Measurements from ENCODE around the gene ATAD3B.
A peak's percentile ranks its signal among the peaks of the same experiment; 100 is the strongest.
"Not testable (repeated sequence)": the region's sequence is repeated elsewhere in the genome, so short reads cannot be mapped to it uniquely, and the experiment has no call there.

ATAD3B gene

DNA sequence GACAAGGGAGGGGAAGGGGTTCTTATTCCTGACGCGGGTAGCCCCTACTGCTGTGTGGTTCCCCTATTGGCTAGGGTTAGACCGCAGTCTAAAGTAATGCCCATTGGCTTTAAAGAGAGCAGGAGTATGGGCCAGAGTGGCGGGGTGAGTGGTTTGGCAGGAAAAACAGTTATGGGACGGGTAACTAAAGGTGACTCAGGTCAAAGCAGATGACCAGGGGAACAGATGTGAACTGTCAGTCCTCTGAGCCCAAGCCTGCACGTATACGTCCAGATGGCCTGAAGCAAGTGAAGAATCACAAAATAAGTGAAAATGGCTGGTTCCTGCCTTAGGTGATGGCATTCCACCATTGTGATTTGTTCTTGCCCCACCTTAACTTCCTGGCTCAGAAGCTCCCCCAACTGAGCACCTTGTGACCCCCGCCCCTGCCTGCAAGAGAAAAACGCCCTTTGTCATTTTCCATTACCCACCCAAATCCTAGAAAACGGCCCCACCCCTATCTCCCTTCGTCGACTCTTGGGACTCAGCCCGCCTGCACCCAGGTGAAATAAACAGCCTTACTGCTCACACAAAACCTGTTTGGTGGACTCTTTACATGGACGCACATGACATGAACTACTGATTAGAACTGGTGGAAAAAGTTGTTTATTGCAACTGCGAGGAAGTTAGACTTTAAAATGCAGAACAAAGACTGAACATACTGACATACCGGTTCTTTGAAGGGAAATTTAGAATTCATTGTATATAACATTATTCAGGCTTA is 758 bp upstream of the ATAD3B start:
- TF ChIP-seq, protein P1, sequence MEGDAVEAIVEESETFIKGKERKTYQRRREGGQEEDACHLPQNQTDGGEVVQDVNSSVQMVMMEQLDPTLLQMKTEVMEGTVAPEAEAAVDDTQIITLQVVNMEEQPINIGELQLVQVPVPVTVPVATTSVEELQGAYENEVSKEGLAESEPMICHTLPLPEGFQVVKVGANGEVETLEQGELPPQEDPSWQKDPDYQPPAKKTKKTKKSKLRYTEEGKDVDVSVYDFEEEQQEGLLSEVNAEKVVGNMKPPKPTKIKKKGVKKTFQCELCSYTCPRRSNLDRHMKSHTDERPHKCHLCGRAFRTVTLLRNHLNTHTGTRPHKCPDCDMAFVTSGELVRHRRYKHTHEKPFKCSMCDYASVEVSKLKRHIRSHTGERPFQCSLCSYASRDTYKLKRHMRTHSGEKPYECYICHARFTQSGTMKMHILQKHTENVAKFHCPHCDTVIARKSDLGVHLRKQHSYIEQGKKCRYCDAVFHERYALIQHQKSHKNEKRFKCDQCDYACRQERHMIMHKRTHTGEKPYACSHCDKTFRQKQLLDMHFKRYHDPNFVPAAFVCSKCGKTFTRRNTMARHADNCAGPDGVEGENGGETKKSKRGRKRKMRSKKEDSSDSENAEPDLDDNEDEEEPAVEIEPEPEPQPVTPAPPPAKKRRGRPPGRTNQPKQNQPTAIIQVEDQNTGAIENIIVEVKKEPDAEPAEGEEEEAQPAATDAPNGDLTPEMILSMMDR (IDR thresholded peaks at IDR 0.05; ENCODE audit: low read depth, low read length, missing control alignments), result no peak
- peak overlapping the region; percentile 59 for H3K27ac ChIP-seq
- H3K4me3 ChIP-seq (ENCODE audit: low read depth, low read length), result peak overlapping the region; percentile 81
- in situ Hi-C loops (cut with HindIII; ENCODE audit: low pct_ligation_motif_present, low sequenced_read_pairs), result no loop called here
- no peaks in the 10 kb centered on the region for H3K36me3 ChIP-seq (replicated peaks)
- DNase-seq, result no peak
- H3K27me3 ChIP-seq (replicated peaks), result no peaks in the 10 kb centered on the region

DNA sequence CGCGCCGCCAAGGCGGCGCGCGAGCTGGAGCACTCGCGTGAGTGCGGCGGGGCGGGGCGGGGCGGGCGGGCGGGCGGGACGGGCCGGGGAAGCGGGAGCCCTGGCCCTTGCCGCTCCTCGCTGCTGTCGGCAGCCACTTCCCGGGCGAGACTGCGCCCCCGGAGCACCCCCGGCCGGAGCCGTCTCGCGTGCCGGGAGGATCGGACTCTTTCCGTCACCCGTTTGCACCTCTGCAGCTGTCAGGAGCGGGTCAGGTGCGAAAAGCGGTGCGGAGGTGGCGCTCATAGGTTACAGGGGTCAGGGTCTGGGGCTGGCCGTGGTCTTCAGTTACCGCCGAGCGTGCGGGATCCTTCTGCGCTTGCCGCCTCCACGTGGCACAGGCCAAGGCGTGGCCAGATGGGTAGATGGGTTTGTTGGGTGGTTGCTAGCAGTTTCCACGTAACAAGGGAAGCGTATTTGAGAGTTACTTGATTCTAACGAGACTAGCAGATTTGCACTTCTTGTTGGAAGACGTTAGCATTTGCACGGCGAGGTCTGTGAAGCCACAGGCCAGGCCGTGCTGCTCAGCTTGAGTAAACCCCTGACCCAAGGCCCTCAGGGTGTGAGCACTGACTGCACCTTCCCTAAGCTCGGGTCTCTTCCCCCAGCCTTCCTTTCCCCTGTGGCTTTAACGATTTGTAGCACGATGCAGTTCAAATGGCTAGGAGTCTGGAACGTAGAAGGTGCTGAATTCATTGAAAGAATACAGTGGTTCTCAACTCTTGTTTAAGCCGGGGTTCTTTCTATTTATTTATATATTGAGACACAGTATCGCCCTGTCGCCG is 700 bp downstream of the ATAD3B start:
- DNase-seq; in situ Hi-C loops (cut with HindIII; ENCODE audit: low pct_ligation_motif_present, low sequenced_read_pairs); H3K36me3 ChIP-seq (replicated peaks); H3K27me3 ChIP-seq (replicated peaks): not testable (repeated sequence)
- Histone ChIP-seq H3K4me3 (ENCODE audit: low read depth, low read length) (peak overlapping the region; percentile 67), H3K27ac (peak overlapping the region; percentile 69)

DNA sequence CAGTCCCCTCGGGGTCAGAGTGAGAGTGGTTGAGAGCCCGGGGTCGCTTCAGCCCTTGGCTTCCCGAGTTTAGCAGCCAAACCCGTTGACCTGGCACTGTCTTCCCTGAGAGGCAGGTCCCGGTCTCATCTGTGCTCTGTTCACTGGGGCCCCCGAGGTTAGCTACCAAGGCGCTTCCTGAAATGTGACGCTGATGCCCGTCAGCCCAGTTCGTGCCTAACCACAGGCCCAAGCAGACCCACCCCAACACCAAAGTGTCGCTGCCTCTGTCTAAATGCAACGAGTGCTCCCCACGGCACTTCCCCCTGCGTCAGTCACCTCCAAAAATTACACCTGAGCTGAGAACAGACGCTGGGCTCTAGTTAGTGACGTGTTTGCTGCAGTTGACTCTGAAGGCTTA is 4.4 kb downstream of the ATAD3B start:
- peaks cover 31% of the 10 kb centered on the region for H3K36me3 ChIP-seq (replicated peaks)
- H3K27me3 ChIP-seq (replicated peaks); H3K27ac ChIP-seq; DNase-seq; H3K4me3 ChIP-seq (ENCODE audit: low read depth, low read length); in situ Hi-C loops (cut with HindIII; ENCODE audit: low pct_ligation_motif_present, low sequenced_read_pairs): not testable (repeated sequence)

DNA sequence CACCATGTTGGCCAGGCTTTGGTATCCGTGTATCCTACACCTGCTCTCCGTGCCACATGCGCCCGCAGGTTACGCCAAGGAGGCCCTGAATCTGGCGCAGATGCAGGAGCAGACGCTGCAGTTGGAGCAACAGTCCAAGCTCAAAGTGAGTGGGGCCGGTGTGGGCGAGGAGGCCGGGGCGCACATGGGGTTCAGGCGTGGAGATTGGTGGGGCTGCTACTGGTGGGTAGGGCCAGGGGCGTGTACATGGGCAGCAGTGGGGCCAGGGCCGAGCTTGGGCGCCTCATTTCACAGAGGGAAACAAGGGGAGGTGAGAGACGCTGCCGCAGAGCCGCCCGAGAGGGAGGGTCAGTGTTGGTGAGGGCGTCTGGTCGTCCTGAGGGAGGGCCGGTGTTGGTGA is 5.6 kb downstream of the ATAD3B start:
- Histone ChIP-seq H3K36me3 (replicated peaks) (peaks cover 34% of the 10 kb centered on the region), H3K27ac (no peak overlapping the region), H3K4me3 (ENCODE audit: low read depth, low read length) (no peak overlapping the region), H3K27me3 (replicated peaks) (no peaks in the 10 kb centered on the region)
- TF ChIP-seq, protein P1 (IDR thresholded peaks at IDR 0.05; ENCODE audit: low read depth, low read length, missing control alignments), result no peak
- in situ Hi-C loops (cut with HindIII; ENCODE audit: low pct_ligation_motif_present, low sequenced_read_pairs), result no loop called here
- DNase-seq, result no peak

DNA sequence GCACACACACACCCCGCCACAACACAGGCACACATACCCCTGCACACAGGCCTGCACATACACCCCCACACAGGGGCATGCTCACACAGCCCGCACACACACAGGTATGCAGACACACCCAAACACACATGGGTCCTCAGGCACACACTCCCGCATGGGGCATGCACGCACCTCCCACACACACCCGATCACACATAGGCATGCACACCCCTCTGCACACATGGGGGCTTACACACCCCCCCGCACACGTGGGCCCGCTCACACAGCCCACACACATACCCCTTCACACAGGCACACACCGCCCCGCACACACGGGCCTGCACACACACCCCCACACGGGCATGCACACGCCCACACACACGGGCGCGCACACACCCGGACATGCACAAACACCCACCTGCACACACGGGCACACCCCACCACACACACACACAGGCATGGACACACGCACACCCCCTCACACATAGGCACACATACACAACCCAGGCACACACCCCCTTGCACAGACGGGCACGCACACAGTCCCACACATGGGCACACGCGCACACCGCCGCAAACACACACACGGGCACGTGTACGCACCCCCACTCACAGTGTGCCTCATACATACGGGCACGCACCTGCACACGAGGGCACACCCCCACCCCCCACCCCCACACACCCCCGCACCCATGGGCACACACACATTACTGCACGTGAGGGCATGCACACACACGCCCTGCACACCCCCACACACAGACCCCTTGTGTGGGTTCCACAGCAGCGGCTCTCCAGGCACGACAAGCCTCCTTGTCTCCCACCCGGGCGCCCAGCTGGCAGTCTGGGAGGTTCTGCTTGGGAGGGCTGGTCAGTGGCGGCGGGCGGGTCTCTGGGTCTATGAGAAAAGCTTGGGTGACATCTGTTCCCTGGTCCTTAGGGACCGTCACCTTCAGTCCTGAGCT is 8.3 kb downstream of the ATAD3B start:
- Histone ChIP-seq H3K4me3 (ENCODE audit: low read depth, low read length) (no peak overlapping the region), H3K27ac (no peak overlapping the region), H3K36me3 (replicated peaks) (peaks cover 52% of the 10 kb centered on the region), H3K27me3 (replicated peaks) (no peaks in the 10 kb centered on the region)
- no peak for DNase-seq
- in situ Hi-C loops (cut with HindIII; ENCODE audit: low pct_ligation_motif_present, low sequenced_read_pairs), result no loop called here
- TF ChIP-seq, protein P1 (IDR thresholded peaks at IDR 0.05; ENCODE audit: low read depth, low read length, missing control alignments), result no peak

DNA sequence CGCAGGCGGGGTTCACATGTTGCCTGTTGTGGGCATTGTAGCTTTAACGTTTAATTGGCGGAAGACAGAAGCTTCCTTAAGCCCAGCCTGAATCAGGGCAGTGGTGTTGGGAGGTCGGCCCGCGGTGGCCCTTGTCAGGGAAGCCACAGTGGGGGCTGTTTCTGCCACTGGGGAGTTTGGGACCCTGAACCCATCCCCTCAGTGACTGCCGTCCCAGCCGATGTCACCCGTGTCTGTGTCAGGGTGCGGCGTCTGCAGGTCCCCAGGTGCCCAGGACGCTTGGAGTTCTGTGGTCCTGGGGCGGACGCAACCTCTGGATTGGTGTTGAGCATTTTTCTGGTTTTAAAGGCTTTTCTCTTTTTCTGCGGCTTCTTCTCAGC is 8.9 kb downstream of the ATAD3B start:
- peaks cover 52% of the 10 kb centered on the region for H3K36me3 ChIP-seq (replicated peaks)
- H3K4me3 ChIP-seq (ENCODE audit: low read depth, low read length); in situ Hi-C loops (cut with HindIII; ENCODE audit: low pct_ligation_motif_present, low sequenced_read_pairs); H3K27ac ChIP-seq; H3K27me3 ChIP-seq (replicated peaks); DNase-seq: not testable (repeated sequence)

DNA sequence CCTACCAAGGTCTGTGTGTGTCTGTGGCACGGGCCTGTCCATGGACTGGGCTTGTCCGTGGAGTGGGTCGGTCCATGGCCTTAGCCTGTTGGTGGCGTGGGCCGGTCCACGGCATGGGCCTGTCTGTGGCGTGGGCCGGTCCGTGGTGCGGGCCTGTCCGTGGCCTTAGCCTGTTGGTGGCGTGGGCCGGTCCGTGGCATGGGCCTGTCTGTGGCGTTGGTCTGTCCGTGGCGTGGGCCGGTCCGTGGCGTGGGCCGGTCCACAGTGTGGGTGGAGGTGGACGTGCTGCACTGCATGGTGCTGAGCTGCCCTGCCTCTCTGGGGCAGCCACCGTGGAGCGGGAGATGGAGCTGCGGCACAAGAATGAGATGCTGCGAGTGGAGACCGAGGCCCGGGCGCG is 10.2 kb downstream of the ATAD3B start:
- H3K36me3 ChIP-seq (replicated peaks), result peaks cover 52% of the 10 kb centered on the region
- H3K27me3 ChIP-seq (replicated peaks); DNase-seq; H3K4me3 ChIP-seq (ENCODE audit: low read depth, low read length); in situ Hi-C loops (cut with HindIII; ENCODE audit: low pct_ligation_motif_present, low sequenced_read_pairs); H3K27ac ChIP-seq: not testable (repeated sequence)

Measured in brain microvascular endothelial cell (primary cell).